Large intestine (tissue), 12 donors: ENCODE data around the gene PBX1. TPM values are rescaled to one million over a fixed set of nuclear protein-coding genes. Genes with fewer than 3 reads are reported as not detected.

Experiments
- DNase-seq, 2 donors: peaks; one replicate each; pipeline versions ENCODE4 v3.0.0 to v3.0.0-alpha.2; 2013
- H3K27ac ChIP-seq: one replicate; pipeline ENCODE4 v1.5.1; 2013; ENCODE audit warnings: low read length
- H3K27me3 ChIP-seq: 2 replicates; pipeline ENCODE4 v1.6.1; 2013; ENCODE audit warnings: low read length; ENCODE audit not compliant: control insufficient read depth, insufficient read depth
- H3K36me3 ChIP-seq: 2 replicates; pipeline ENCODE4 v1.6.1; 2013; ENCODE audit warnings: low read length; ENCODE audit not compliant: control insufficient read depth, insufficient read depth
- H3K4me1 ChIP-seq: one replicate; pipeline ENCODE4 v1.6.1; 2013; ENCODE audit warnings: low read length; ENCODE audit not compliant: control insufficient read depth, insufficient read depth
- H3K4me3 ChIP-seq: one replicate; pipeline ENCODE4 v1.5.1; 2013; ENCODE audit warnings: low read length
- H3K9me3 ChIP-seq: one replicate; pipeline ENCODE4 v1.6.1; 2013; ENCODE audit warnings: mild to moderate bottlenecking, low read depth, low read length, moderate library complexity; ENCODE audit not compliant: control insufficient read depth
- WGBS: methylation state at CpG from one replicate; pipeline ENCODE4 v1.1.5; 2013; ENCODE audit warnings: low lambda C conversion rate; ENCODE audit not compliant: insufficient coverage; 5-methylcytosine and 5-hydroxymethylcytosine counted together
- long read RNA-seq, 11 donors: transcript quantifications; one replicate each; lab custom pipeline, GENCODE V29; 2026
- polyA plus RNA-seq: library from polyadenylated mRNA; unstranded; fragments of 120-200 nt; gene quantifications from one replicate; pipeline ENCODE4 v1.2.1, GENCODE V29; 2013

Gene PBX1
- 60.8 TPM for polyA plus RNA-seq
- long read RNA-seq, donor 1, full-length matches to known transcripts: 9 of 25 reads
- long read RNA-seq, donor 1, partial matches to known transcripts: 16 of 25 reads
- long read RNA-seq, donor 1, other reads (novel, unspliced or antisense): 0 of 25 reads
- long read RNA-seq, donor 2, full-length matches to known transcripts: 18 of 90 reads
- long read RNA-seq, donor 2, partial matches to known transcripts: 72 of 90 reads
- long read RNA-seq, donor 2, other reads (novel, unspliced or antisense): 0 of 90 reads
- long read RNA-seq, donor 3: 0 reads
- long read RNA-seq, donor 4: 0 reads
- long read RNA-seq, donor 5, full-length matches to known transcripts: 23 of 63 reads
- long read RNA-seq, donor 5, partial matches to known transcripts: 40 of 63 reads
- long read RNA-seq, donor 5, other reads (novel, unspliced or antisense): 0 of 63 reads
- long read RNA-seq, donor 6, full-length matches to known transcripts: 20 of 88 reads
- long read RNA-seq, donor 6, partial matches to known transcripts: 68 of 88 reads
- long read RNA-seq, donor 6, other reads (novel, unspliced or antisense): 0 of 88 reads
- long read RNA-seq, donor 7, full-length matches to known transcripts: 12 of 42 reads
- long read RNA-seq, donor 7, partial matches to known transcripts: 30 of 42 reads
- long read RNA-seq, donor 7, other reads (novel, unspliced or antisense): 0 of 42 reads
- long read RNA-seq, donor 8, full-length matches to known transcripts: 24 of 37 reads
- long read RNA-seq, donor 8, partial matches to known transcripts: 13 of 37 reads
- long read RNA-seq, donor 8, other reads (novel, unspliced or antisense): 0 of 37 reads
- long read RNA-seq, donor 9, full-length matches to known transcripts: 25 of 46 reads
- long read RNA-seq, donor 9, partial matches to known transcripts: 21 of 46 reads
- long read RNA-seq, donor 9, other reads (novel, unspliced or antisense): 0 of 46 reads
- long read RNA-seq, donor 10, full-length matches to known transcripts: 31 of 42 reads
- long read RNA-seq, donor 10, partial matches to known transcripts: 11 of 42 reads
- long read RNA-seq, donor 10, other reads (novel, unspliced or antisense): 0 of 42 reads
- long read RNA-seq, donor 11, full-length matches to known transcripts: 11 of 21 reads
- long read RNA-seq, donor 11, partial matches to known transcripts: 10 of 21 reads
- long read RNA-seq, donor 11, other reads (novel, unspliced or antisense): 0 of 21 reads

DNA sequence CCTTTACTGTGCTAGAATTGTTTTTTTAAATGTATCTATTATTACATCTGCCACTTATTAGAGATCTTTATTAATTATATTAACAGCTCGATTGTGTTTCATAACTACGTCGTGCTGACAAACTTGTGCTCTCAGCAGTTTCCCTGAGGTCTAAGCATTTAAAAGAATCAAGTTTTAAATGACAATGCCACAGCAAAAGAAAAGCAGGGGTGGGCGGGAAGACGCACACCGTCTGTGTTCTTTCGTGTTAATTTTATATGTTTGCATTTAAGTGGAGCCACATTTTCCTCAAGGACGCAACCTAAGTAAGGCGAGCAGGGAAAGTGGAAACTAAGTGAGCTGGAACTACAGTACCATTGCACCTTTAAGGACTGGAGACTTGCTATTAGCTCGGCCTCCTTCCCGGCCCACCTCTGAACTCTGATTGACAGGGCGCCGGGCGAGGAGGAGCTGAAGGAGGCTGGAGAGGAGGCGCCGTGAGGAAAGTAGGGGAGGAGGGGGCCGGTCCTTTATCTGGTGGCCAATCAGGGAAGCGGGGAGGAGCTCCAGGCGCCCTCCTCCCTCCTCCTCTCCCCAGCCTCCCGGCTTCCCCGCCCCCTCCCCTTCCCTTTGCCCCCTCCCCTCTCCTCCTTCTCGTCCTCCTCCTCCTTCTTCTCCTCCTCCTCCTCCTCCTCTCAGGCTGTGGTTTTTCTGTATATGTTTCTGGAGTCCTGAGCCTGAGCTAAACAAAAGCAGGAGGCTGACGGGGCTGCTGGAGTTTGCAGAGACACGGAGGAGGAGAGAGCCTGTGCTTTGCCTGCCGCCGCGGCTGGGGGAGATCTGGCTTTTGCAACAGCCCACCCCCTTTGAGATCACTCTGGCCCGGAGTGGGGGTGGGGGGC, at the start of gene PBX1:
Gene PBX1, plus strand, starts transcription at position 724 of the 881 bp plus-strand sequence.
- Histone ChIP-seq H3K27ac (peak within 1 kb of the TSS; percentile 89), H3K4me3 (peak within 1 kb of the TSS; percentile 57), H3K9me3 (no peaks in the 10 kb centered on the region), H3K27me3 (no peaks in the 10 kb centered on the region), H3K36me3 (no peaks in the 10 kb centered on the region), H3K4me1 (peaks cover 10% of the 10 kb centered on the region)
- DNase-seq: peak; percentile 98 to 99
- 0% methylated on average over 4 of the region's 28 CpGs for WGBS

DNA sequence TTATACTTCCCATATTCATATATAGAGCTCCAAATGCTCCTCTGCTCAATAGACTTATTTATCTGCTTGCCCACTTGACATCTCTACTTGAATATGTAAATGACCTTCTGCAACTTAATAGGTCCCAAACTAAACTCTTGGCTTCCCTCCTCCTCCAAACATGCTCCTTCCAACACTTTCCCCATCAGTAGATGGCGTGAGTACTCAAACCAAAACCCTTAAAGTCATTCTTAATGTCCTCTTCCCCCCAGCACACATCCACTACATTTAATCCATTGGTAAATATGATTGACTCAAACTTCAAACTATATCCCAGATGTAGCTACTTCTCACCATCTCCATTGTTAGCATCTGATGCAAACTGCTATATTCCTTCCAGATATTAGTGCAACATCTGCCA, 48.5 kb upstream of the PBX1 start:
- 100% methylated on average over 1 of the region's 1 CpG for WGBS
- no peak for DNase-seq

DNA sequence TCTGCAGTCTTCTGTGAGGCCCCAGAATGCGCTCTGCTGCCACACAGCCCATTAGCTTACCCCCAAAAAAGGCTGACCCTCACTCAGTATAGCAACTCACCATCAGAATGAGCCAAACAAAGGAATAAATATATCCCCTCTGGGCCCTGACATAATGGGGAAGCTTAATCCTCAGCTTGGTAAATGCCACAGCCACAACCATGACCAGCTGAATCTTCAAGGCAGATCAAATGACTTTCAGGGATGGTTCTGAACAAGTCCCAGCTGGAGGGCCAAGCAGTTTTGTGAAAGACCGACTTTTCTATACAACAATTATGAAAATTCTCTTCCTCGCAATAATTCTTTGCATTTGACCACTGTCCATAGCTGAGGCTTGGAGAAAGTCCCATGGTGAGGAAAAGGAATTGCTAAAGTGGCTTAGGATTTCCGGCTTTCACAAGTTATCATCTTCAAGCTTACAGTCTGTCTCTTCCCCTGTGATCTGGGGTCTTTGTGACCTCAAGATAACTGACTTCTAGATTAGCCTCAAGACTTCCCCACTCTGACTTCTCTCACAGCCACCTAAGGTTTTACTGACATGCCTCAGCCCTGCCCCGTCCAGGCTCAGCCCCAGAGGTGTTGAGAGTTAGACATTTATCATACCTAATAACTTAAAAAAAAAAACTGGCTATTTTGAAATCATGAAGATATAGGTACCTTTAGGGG, 47.8 kb upstream of the PBX1 start:
- Histone ChIP-seq H3K27me3 (no peaks in the 10 kb centered on the region), H3K4me1 (no peaks in the 10 kb centered on the region), H3K36me3 (no peaks in the 10 kb centered on the region), H3K9me3 (no peaks in the 10 kb centered on the region), H3K27ac (no peak overlapping the region), H3K4me3 (no peak overlapping the region)
- no peak for DNase-seq
- WGBS: no CpG with 5 or more reads among the region's 5 CpGs

More for the DNA sequence above, 48.5 kb upstream of the PBX1 start:
- Histone ChIP-seq H3K4me1 (no peaks in the 10 kb centered on the region), H3K27ac (no peak overlapping the region), H3K27me3 (no peaks in the 10 kb centered on the region), H3K4me3 (no peak overlapping the region), H3K9me3 (no peaks in the 10 kb centered on the region), H3K36me3 (no peaks in the 10 kb centered on the region)

DNA sequence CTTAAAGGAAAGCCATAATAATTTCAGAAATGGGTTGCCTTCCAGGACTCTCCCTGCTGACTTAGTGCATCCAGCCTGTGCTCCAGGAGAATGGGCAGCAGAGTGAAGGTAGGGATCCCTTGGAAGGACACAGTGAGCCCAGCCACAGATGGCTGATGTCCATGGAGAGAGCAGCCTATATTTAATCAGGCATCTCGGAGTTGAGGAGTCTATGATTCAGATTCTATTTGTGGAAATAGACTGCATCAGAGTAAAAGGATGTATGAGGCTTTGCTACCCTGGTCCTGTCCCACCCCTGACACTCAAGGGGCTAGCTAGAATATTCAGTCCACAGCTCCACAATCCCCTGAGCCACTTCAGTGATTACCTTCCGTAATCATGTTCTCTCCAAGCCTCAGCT, 43.8 kb upstream of the PBX1 start:
- Histone ChIP-seq H3K27me3 (peaks cover 3% of the 10 kb centered on the region), H3K27ac (no peak overlapping the region), H3K4me1 (no peaks in the 10 kb centered on the region), H3K4me3 (no peak overlapping the region), H3K36me3 (no peaks in the 10 kb centered on the region), H3K9me3 (no peaks in the 10 kb centered on the region)
- no CpG with 5 or more reads among the region's 2 CpGs for WGBS
- no peak for DNase-seq

DNA sequence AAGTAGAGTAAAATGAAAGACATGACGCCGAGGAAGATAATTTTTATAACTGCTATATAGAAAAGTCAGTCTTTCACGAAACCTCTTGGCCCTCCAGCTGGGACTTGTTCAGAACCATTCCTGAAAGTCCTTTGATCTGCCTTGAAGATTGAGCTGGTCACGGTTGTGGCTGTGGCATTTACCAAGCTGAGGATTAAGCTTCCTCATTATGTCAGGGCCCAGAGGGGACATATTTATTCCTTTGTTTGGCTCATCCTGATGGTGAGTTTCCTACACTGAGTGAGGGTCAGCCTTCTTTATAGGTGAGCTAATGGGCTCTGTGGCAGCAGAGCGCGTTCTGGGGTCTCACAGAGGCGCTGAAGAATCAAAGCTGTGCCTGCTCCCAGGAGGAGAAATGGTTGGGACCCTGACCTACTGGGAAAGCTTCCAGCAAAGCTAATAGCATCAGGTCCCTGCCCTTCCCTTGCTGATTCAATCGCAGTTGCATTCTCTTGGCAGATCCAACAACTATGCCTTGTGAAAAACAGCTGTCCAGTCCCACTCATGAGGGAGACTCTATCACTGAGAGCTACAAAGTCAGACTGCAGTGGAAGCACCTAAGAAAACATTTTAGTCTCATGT, 43.2 kb upstream of the PBX1 start:
- H3K27ac ChIP-seq: no peak overlapping the region
- H3K4me3 ChIP-seq: no peak overlapping the region
- peak in 1 of 2 donors; percentile 12 for DNase-seq
- H3K27me3 ChIP-seq: peaks cover 3% of the 10 kb centered on the region
- H3K4me1 ChIP-seq: no peaks in the 10 kb centered on the region
- 100% methylated on average over 2 of the region's 8 CpGs for WGBS
- no peaks in the 10 kb centered on the region for H3K36me3 ChIP-seq
- no peaks in the 10 kb centered on the region for H3K9me3 ChIP-seq

DNA sequence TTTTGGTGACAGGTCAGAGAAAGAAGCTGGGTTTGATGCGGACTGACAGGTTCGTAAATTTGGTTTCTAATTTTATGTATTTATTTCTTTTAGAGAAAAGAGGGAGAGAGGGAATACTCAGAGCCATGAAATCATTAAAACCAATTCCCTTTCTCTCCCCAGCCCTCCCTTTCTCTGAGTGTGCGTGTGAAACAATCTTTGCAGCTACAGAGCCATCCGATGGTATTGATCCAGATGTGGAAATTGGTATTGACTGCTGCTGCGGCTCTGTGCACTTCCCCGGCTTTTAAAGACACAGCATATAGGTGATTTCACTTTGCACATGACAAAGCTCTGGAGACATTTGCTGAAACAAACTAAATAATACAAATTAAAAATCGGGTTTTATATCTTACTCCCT, 42.4 kb upstream of the PBX1 start:
- no peak for DNase-seq
- H3K4me1 ChIP-seq: no peaks in the 10 kb centered on the region
- H3K4me3 ChIP-seq: no peak overlapping the region
- no peaks in the 10 kb centered on the region for H3K36me3 ChIP-seq
- H3K9me3 ChIP-seq: no peaks in the 10 kb centered on the region
- WGBS: 100% methylated on average over 3 of the region's 7 CpGs
- H3K27me3 ChIP-seq: peaks cover 3% of the 10 kb centered on the region
- H3K27ac ChIP-seq: no peak overlapping the region

DNA sequence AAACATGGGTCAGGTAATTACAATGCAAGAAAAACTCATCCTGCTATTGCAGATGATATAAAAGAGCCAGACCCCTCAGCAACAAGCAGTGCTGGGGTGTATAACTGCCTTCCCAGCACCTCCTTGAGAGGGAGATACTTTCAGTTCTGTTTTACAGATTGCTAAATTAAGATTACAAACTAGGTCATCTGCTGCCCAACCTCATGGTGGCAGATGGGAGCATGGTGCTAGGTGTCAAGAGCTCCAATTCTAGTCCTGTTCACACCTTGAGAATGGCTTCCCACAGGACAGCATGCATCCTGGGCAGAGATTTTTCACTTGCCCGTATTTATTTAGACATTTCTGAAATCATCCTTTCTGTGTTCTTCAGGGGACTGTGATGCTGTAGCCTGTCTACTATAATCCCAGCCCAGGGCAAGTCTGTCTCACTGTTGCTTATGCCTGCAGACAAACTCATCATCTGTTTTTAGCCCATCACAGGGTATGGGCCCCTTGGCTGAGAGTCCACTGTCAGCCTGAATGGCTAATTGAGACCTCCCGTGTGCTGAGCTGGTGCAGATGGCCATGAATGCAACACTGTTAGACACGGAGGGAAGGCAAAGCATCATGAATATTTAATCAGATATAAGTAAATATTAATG, 40.2 kb upstream of the PBX1 start:
- Histone ChIP-seq H3K4me3 (no peak overlapping the region), H3K4me1 (no peaks in the 10 kb centered on the region), H3K9me3 (no peaks in the 10 kb centered on the region), H3K27me3 (peaks cover 3% of the 10 kb centered on the region), H3K36me3 (no peaks in the 10 kb centered on the region), H3K27ac (no peak overlapping the region)
- WGBS: no CpG with 5 or more reads among the region's 3 CpGs
- no peak for DNase-seq

DNA sequence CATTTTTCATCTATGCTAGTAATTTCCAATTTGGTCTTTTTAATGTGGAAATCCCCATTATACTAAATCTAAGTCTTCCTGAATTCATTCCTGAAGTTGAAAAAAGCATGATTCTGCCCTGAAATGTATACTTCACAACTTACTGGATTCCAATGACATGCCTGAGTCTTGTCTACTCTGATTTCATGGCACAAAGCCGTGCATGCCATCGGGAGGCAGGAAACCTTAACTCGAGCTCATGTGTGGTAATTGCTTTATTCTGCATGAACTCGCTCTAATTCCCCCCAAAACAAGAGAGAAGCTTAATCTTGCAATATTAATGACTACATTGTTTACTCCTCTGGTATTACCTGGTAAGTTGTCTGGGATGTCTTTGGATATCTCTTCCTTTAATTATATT, 39.6 kb upstream of the PBX1 start:
- Histone ChIP-seq H3K4me1 (no peaks in the 10 kb centered on the region), H3K36me3 (no peaks in the 10 kb centered on the region), H3K4me3 (no peak overlapping the region), H3K9me3 (no peaks in the 10 kb centered on the region), H3K27ac (no peak overlapping the region), H3K27me3 (peaks cover 3% of the 10 kb centered on the region)
- no peak for DNase-seq
- 85% methylated on average over 2 of the region's 4 CpGs for WGBS
